ENCODE results near the gene ERO1B.

The ERO1B gene

GRCh38 chr1:236281198-236281653 is 532 bp downstream of the ERO1B start:
- Histone ChIP-seq H3K4me3 (ENCODE audit: low read length in 2 of 2) (peak overlapping the region; percentile 94 to 95), H3K27ac (ENCODE audit: low read length) (peak overlapping the region; percentile 37), H3K9me3 (ENCODE audit: control insufficient read depth in 2 of 2, low read length in 2 of 2) (no peaks in the 10 kb centered on the region), H3K36me3 (ENCODE audit: control insufficient read depth in 2 of 2, insufficient read depth in 2 of 2, low read length in 2 of 2) (no peaks in the 10 kb centered on the region), H3K4me1 (ENCODE audit: control insufficient read depth, insufficient read depth, low read length) (peaks cover 7% of the 10 kb centered on the region), H3K27me3 (ENCODE audit: control insufficient read depth in 1 of 2, insufficient read depth in 2 of 2, low read length in 2 of 2) (no peaks in the 10 kb centered on the region), H3K9ac (ENCODE audit: low read length in 2 of 2) (peak overlapping the region; percentile 83 to 86)

GRCh38 chr1:236280438-236281197 is 1.1 kb downstream of the ERO1B start:
- H3K27me3 ChIP-seq (ENCODE audit: control insufficient read depth in 1 of 2, insufficient read depth in 2 of 2, low read length in 2 of 2), result no peaks in the 10 kb centered on the region
- peaks cover 7% of the 10 kb centered on the region for H3K4me1 ChIP-seq (ENCODE audit: control insufficient read depth, insufficient read depth, low read length)
- H3K9me3 ChIP-seq (ENCODE audit: control insufficient read depth in 2 of 2, low read length in 2 of 2), result no peaks in the 10 kb centered on the region
- peak overlapping the region; percentile 37 for H3K27ac ChIP-seq (ENCODE audit: low read length)
- H3K9ac ChIP-seq (ENCODE audit: low read length in 2 of 2), result peak overlapping the region; percentile 83 to 86
- no peaks in the 10 kb centered on the region for H3K36me3 ChIP-seq (ENCODE audit: control insufficient read depth in 2 of 2, insufficient read depth in 2 of 2, low read length in 2 of 2)
- peak overlapping the region; percentile 94 to 95 for H3K4me3 ChIP-seq (ENCODE audit: low read length in 2 of 2)

GRCh38 chr1:236275586-236275985 is 6.2 kb downstream of the ERO1B start:
- Histone ChIP-seq H3K27me3 (ENCODE audit: control insufficient read depth in 1 of 2, insufficient read depth in 2 of 2, low read length in 2 of 2) (no peaks in the 10 kb centered on the region), H3K4me1 (ENCODE audit: control insufficient read depth, insufficient read depth, low read length) (peaks cover under 1% of the 10 kb centered on the region), H3K9ac (ENCODE audit: low read length in 2 of 2) (no peak overlapping the region), H3K27ac (ENCODE audit: low read length) (no peak overlapping the region), H3K36me3 (ENCODE audit: control insufficient read depth in 2 of 2, insufficient read depth in 2 of 2, low read length in 2 of 2) (no peaks in the 10 kb centered on the region), H3K4me3 (ENCODE audit: low read length in 2 of 2) (no peak overlapping the region), H3K9me3 (ENCODE audit: control insufficient read depth in 2 of 2, low read length in 2 of 2) (no peaks in the 10 kb centered on the region)

GRCh38 chr1:236275061-236275460 is 6.7 kb downstream of the ERO1B start:
- Histone ChIP-seq H3K4me3 (ENCODE audit: low read length in 2 of 2) (no peak overlapping the region), H3K4me1 (ENCODE audit: control insufficient read depth, insufficient read depth, low read length) (no peaks in the 10 kb centered on the region), H3K27ac (ENCODE audit: low read length) (no peak overlapping the region), H3K27me3 (ENCODE audit: control insufficient read depth in 1 of 2, insufficient read depth in 2 of 2, low read length in 2 of 2) (no peaks in the 10 kb centered on the region), H3K36me3 (ENCODE audit: control insufficient read depth in 2 of 2, insufficient read depth in 2 of 2, low read length in 2 of 2) (no peaks in the 10 kb centered on the region), H3K9ac (ENCODE audit: low read length in 2 of 2) (no peak overlapping the region), H3K9me3 (ENCODE audit: control insufficient read depth in 2 of 2, low read length in 2 of 2) (no peaks in the 10 kb centered on the region)

GRCh38 chr1:236273358-236273757 is 8.4 kb downstream of the ERO1B start:
- Histone ChIP-seq H3K27me3 (ENCODE audit: control insufficient read depth in 1 of 2, insufficient read depth in 2 of 2, low read length in 2 of 2) (no peaks in the 10 kb centered on the region), H3K4me1 (ENCODE audit: control insufficient read depth, insufficient read depth, low read length) (no peaks in the 10 kb centered on the region), H3K4me3 (ENCODE audit: low read length in 2 of 2) (no peak overlapping the region), H3K36me3 (ENCODE audit: control insufficient read depth in 2 of 2, insufficient read depth in 2 of 2, low read length in 2 of 2) (no peaks in the 10 kb centered on the region), H3K27ac (ENCODE audit: low read length) (no peak overlapping the region), H3K9me3 (ENCODE audit: control insufficient read depth in 2 of 2, low read length in 2 of 2) (no peaks in the 10 kb centered on the region), H3K9ac (ENCODE audit: low read length in 2 of 2) (no peak overlapping the region)

- Histone ChIP-seq H3K4me1 (ENCODE audit: control insufficient read depth, insufficient read depth, low read length) (no peaks in the 10 kb centered on the region), H3K36me3 (ENCODE audit: control insufficient read depth in 2 of 2, insufficient read depth in 2 of 2, low read length in 2 of 2) (peaks cover 0 to 4% of the 10 kb centered on the region in 2 donors), H3K27me3 (ENCODE audit: control insufficient read depth in 1 of 2, insufficient read depth in 2 of 2, low read length in 2 of 2) (no peaks in the 10 kb centered on the region), H3K4me3 (ENCODE audit: low read length in 2 of 2) (no peak overlapping the region), H3K9ac (ENCODE audit: low read length in 2 of 2) (no peak overlapping the region), H3K9me3 (ENCODE audit: control insufficient read depth in 2 of 2, low read length in 2 of 2) (no peaks in the 10 kb centered on the region), H3K27ac (ENCODE audit: low read length) (no peak overlapping the region)
Observed at GRCh38 chr1:236269439-236269838, 12.3 kb downstream of the ERO1B start.

GRCh38 chr1:236261898-236262297 is 19.9 kb downstream of the ERO1B start:
- Histone ChIP-seq H3K4me3 (ENCODE audit: low read length in 2 of 2) (no peak overlapping the region), H3K27me3 (ENCODE audit: control insufficient read depth in 1 of 2, insufficient read depth in 2 of 2, low read length in 2 of 2) (no peaks in the 10 kb centered on the region), H3K36me3 (ENCODE audit: control insufficient read depth in 2 of 2, insufficient read depth in 2 of 2, low read length in 2 of 2) (peaks cover 0 to 4% of the 10 kb centered on the region in 2 donors), H3K27ac (ENCODE audit: low read length) (no peak overlapping the region), H3K9me3 (ENCODE audit: control insufficient read depth in 2 of 2, low read length in 2 of 2) (peaks cover 0 to 10% of the 10 kb centered on the region in 2 donors), H3K9ac (ENCODE audit: low read length in 2 of 2) (no peak overlapping the region), H3K4me1 (ENCODE audit: control insufficient read depth, insufficient read depth, low read length) (no peaks in the 10 kb centered on the region)

GRCh38 chr1:236261033-236261432 is 20.7 kb downstream of the ERO1B start:
- no peak overlapping the region for H3K9ac ChIP-seq (ENCODE audit: low read length in 2 of 2)

GRCh38 chr1:236259043-236259442 is 22.7 kb downstream of the ERO1B start:
- no peak overlapping the region for H3K27ac ChIP-seq (ENCODE audit: low read length)

More at GRCh38 chr1:236261033-236261432, 20.7 kb downstream of the ERO1B start:
- Histone ChIP-seq H3K27me3 (ENCODE audit: control insufficient read depth in 1 of 2, insufficient read depth in 2 of 2, low read length in 2 of 2) (no peaks in the 10 kb centered on the region), H3K27ac (ENCODE audit: low read length) (no peak overlapping the region), H3K4me3 (ENCODE audit: low read length in 2 of 2) (no peak overlapping the region), H3K9me3 (ENCODE audit: control insufficient read depth in 2 of 2, low read length in 2 of 2) (peaks cover 0 to 10% of the 10 kb centered on the region in 2 donors), H3K36me3 (ENCODE audit: control insufficient read depth in 2 of 2, insufficient read depth in 2 of 2, low read length in 2 of 2) (peaks cover 0 to 4% of the 10 kb centered on the region in 2 donors), H3K4me1 (ENCODE audit: control insufficient read depth, insufficient read depth, low read length) (no peaks in the 10 kb centered on the region)

GRCh38 chr1:236258114-236258622 is 23.6 kb downstream of the ERO1B start:
- Histone ChIP-seq H3K36me3 (ENCODE audit: control insufficient read depth in 2 of 2, insufficient read depth in 2 of 2, low read length in 2 of 2) (peaks cover 0 to 4% of the 10 kb centered on the region in 2 donors), H3K27ac (ENCODE audit: low read length) (no peak overlapping the region), H3K9me3 (ENCODE audit: control insufficient read depth in 2 of 2, low read length in 2 of 2) (peaks cover 0 to 10% of the 10 kb centered on the region in 2 donors), H3K9ac (ENCODE audit: low read length in 2 of 2) (no peak overlapping the region), H3K4me1 (ENCODE audit: control insufficient read depth, insufficient read depth, low read length) (no peaks in the 10 kb centered on the region), H3K27me3 (ENCODE audit: control insufficient read depth in 1 of 2, insufficient read depth in 2 of 2, low read length in 2 of 2) (no peaks in the 10 kb centered on the region), H3K4me3 (ENCODE audit: low read length in 2 of 2) (no peak overlapping the region)

More at GRCh38 chr1:236259043-236259442, 22.7 kb downstream of the ERO1B start:
- H3K9me3 ChIP-seq (ENCODE audit: control insufficient read depth in 2 of 2, low read length in 2 of 2), result peaks cover 0 to 10% of the 10 kb centered on the region in 2 donors
- no peaks in the 10 kb centered on the region for H3K27me3 ChIP-seq (ENCODE audit: control insufficient read depth in 1 of 2, insufficient read depth in 2 of 2, low read length in 2 of 2)
- H3K4me3 ChIP-seq (ENCODE audit: low read length in 2 of 2), result no peak overlapping the region
- H3K36me3 ChIP-seq (ENCODE audit: control insufficient read depth in 2 of 2, insufficient read depth in 2 of 2, low read length in 2 of 2), result peaks cover 0 to 4% of the 10 kb centered on the region in 2 donors
- H3K4me1 ChIP-seq (ENCODE audit: control insufficient read depth, insufficient read depth, low read length), result no peaks in the 10 kb centered on the region
- H3K9ac ChIP-seq (ENCODE audit: low read length in 2 of 2), result no peak overlapping the region

GRCh38 chr1:236257216-236257615 is 24.5 kb downstream of the ERO1B start:
- H3K9ac ChIP-seq (ENCODE audit: low read length in 2 of 2), result no peak overlapping the region

More at GRCh38 chr1:236257216-236257615, 24.5 kb downstream of the ERO1B start:
- Histone ChIP-seq H3K36me3 (ENCODE audit: control insufficient read depth in 2 of 2, insufficient read depth in 2 of 2, low read length in 2 of 2) (no peaks in the 10 kb centered on the region), H3K4me3 (ENCODE audit: low read length in 2 of 2) (no peak overlapping the region), H3K4me1 (ENCODE audit: control insufficient read depth, insufficient read depth, low read length) (no peaks in the 10 kb centered on the region), H3K9me3 (ENCODE audit: control insufficient read depth in 2 of 2, low read length in 2 of 2) (peaks cover 0 to 9% of the 10 kb centered on the region in 2 donors), H3K27me3 (ENCODE audit: control insufficient read depth in 1 of 2, insufficient read depth in 2 of 2, low read length in 2 of 2) (no peaks in the 10 kb centered on the region), H3K27ac (ENCODE audit: low read length) (no peak overlapping the region)
